ENCODE data around the gene RNF207.

- TF ChIP-seq EP300 (IDR thresholded peaks at IDR 0.05; ENCODE audit: low read depth in 2 of 2, low read length in 2 of 2), result no peak
- TF ChIP-seq EP300 (CRISPR knock-in tag; IDR thresholded peaks at IDR 0.05; ENCODE audit: borderline replicate concordance), result no peak
- TF ChIP-seq ZNF883 (CRISPR knock-in tag; IDR thresholded peaks at IDR 0.05; ENCODE audit: not compliant biosample characterization), result no peak
- TF ChIP-seq CBFB (CRISPR knock-in tag; IDR thresholded peaks at IDR 0.05), result no peak
- TF ChIP-seq KDM5B (CRISPR knock-in tag; IDR thresholded peaks at IDR 0.05; ENCODE audit: borderline replicate concordance), result no peak
- TF ChIP-seq MYC (CRISPR knock-in tag; IDR thresholded peaks at IDR 0.05; ENCODE audit: borderline replicate concordance), result no peak
- TF ChIP-seq HOXA9 (CRISPR knock-in tag; IDR thresholded peaks at IDR 0.05; ENCODE audit: borderline replicate concordance), result no peak
These were observed 30.5 kb upstream of the RNF207 start for GRCh38 chr1:6175411-6175828.
